Testis (tissue), 3 donors: Measurements from ENCODE around the gene OPHN1. TPM values are rescaled to one million over a fixed set of nuclear protein-coding genes. Genes with fewer than 3 reads are reported as not detected.

Experiments used
- DNase-seq: peaks from one replicate; pipeline ENCODE4 v3.0.0-alpha.2; 2019
- H3K27ac ChIP-seq, 2 donors: fragments of 200-600 bp; sonication (generic); one replicate each; pipeline ENCODE4 v1.5.1; 2019
- H3K27me3 ChIP-seq: fragments of 200-600 bp; sonication (generic); one replicate; pipeline ENCODE4 v1.5.1; 2019
- H3K36me3 ChIP-seq: fragments of 200-600 bp; sonication (generic); one replicate; pipeline ENCODE4 v1.5.1; 2017; ENCODE audit warnings: low read depth; ENCODE audit errors: missing control alignments
- H3K4me1 ChIP-seq: fragments of 200-600 bp; sonication (generic); one replicate; pipeline ENCODE4 v1.5.1; 2019
- H3K4me3 ChIP-seq, 2 donors: fragments of 200-600 bp; sonication (generic); one replicate each; pipeline ENCODE4 v1.5.1; 2017 to 2019
- H3K9me3 ChIP-seq: fragments of 200-600 bp; sonication (generic); one replicate; pipeline ENCODE4 v1.5.1; 2017
- CTCF ChIP-seq, 3 experiments: fragments of 450-650 bp in 2 of 3; fragments of 200-600 bp in 1 of 3; sonication (generic) in 1 of 3; IDR thresholded peaks; one replicate each; pipeline ENCODE4 v1.5.1; 2016 to 2019; ENCODE audit warnings: antibody characterized with exemption in 3 of 3, mild to moderate bottlenecking in 2 of 3, moderate library complexity in 1 of 3
- POLR2A ChIP-seq: fragments of 450-650 bp; IDR thresholded peaks from one replicate; pipeline ENCODE4 v1.6.1; 2017; ENCODE audit warnings: antibody characterized with exemption, mild to moderate bottlenecking, moderate library complexity
- WGBS, 2 donors: methylation state at CpG; one replicate each; pipeline ENCODE4 v1.1.5; 2018; 5-methylcytosine and 5-hydroxymethylcytosine counted together
- intact Hi-C: fragments of 100-400 bp; cut with DNase I; formaldehyde crosslinking; loops from one replicate; pipeline ENCODE4 v1.15.1; 2023; ENCODE audit warnings: low total_unique reads
- polyA plus RNA-seq: library from polyadenylated mRNA; stranded (reverse); fragments of 350-450 nt; fragmentation: Illumina TruSeq; extraction: RNeasy Lipid Tissue Mini Kit (QIAGEN cat#74804); gene quantifications from one replicate; pipeline ENCODE4 v1.2.3, GENCODE V29; 2014; ENCODE audit warnings: low read depth, low replicate concordance; ENCODE audit not compliant: insufficient read depth
- total RNA-seq, 2 donors: library from RNA; depleted of rRNA; stranded (reverse); fragments of >200 nt; gene quantifications; one replicate each; pipeline ENCODE4 v1.2.3, GENCODE V29; 2016

OPHN1 gene
- total and polyA plus RNA-seq, 3 donors from 2014 or later = 2.3 to 5.7 (median 5.5) TPM

GRCh38 chrX:68439341-68439740 is 6.0 kb upstream of the OPHN1 start:
- Histone ChIP-seq H3K4me3 (no peak overlapping the region), H3K4me1 (no peaks in the 10 kb centered on the region), H3K27me3 (no peaks in the 10 kb centered on the region), H3K36me3 (no peaks in the 10 kb centered on the region), H3K27ac (no peak overlapping the region), H3K9me3 (no peaks in the 10 kb centered on the region)
- TF ChIP-seq CTCF (IDR thresholded peaks at IDR 0.05) = no peak
- TF ChIP-seq POLR2A = no peak
- DNase-seq = no peak
- intact Hi-C loops = no loop called here
- 83 to 90% methylated on average over 1 to 4 of the region's 4 CpGs for WGBS, 2 donors

GRCh38 chrX:68438575-68438974 is 5.3 kb upstream of the OPHN1 start:
- Histone ChIP-seq H3K9me3 (no peaks in the 10 kb centered on the region), H3K4me1 (no peaks in the 10 kb centered on the region), H3K4me3 (no peak overlapping the region), H3K27ac (no peak overlapping the region), H3K36me3 (no peaks in the 10 kb centered on the region), H3K27me3 (no peaks in the 10 kb centered on the region)
- TF ChIP-seq CTCF (IDR thresholded peaks at IDR 0.05) = no peak
- TF ChIP-seq POLR2A = no peak
- intact Hi-C loops = no loop called here
- DNase-seq = no peak
- WGBS, 2 donors = 83 to 88% methylated on average over 4 of the region's 4 CpGs

- no peak for DNase-seq
- TF ChIP-seq CTCF (IDR thresholded peaks at IDR 0.05) (no peak), POLR2A (no peak)
- intact Hi-C loops = no loop called here
- 0% methylated on average over 12 to 13 of the region's 13 CpGs for WGBS, 2 donors
- H3K4me3 ChIP-seq = peak overlapping the region; percentile 55 to 67
- H3K9me3 ChIP-seq = no peaks in the 10 kb centered on the region
- H3K27ac ChIP-seq = peak overlapping the region; percentile 55 to 68
- H3K27me3 ChIP-seq = no peaks in the 10 kb centered on the region
- H3K36me3 ChIP-seq = no peaks in the 10 kb centered on the region
- H3K4me1 ChIP-seq = no peaks in the 10 kb centered on the region
Measured at GRCh38 chrX:68433981-68434299, 645 bp upstream of the OPHN1 start.

- intact Hi-C loops = no loop called here
- TF ChIP-seq CTCF (IDR thresholded peaks at IDR 0.05) (no peak), POLR2A (no peak)
Measured at GRCh38 chrX:68432648-68433047, 647 bp downstream of the OPHN1 start.

GRCh38 chrX:68431836-68432235 is 1.5 kb downstream of the OPHN1 start:
- no peaks in the 10 kb centered on the region for H3K27me3 ChIP-seq
- no peaks in the 10 kb centered on the region for H3K4me1 ChIP-seq
- H3K27ac ChIP-seq = no peak overlapping the region
- H3K4me3 ChIP-seq = no peak overlapping the region
- H3K9me3 ChIP-seq = no peaks in the 10 kb centered on the region
- TF ChIP-seq CTCF (IDR thresholded peaks at IDR 0.05) (no peak), POLR2A (no peak)
- WGBS, 2 donors = 23 to 65% methylated on average over 1 to 2 of the region's 2 CpGs
- DNase-seq = no peak
- no peaks in the 10 kb centered on the region for H3K36me3 ChIP-seq
- intact Hi-C loops = no loop called here

More at GRCh38 chrX:68432648-68433047, 647 bp downstream of the OPHN1 start:
- Histone ChIP-seq H3K9me3 (no peaks in the 10 kb centered on the region), H3K4me1 (no peaks in the 10 kb centered on the region), H3K27ac (peak overlapping the region in 1 of 2 donors; percentile 68), H3K27me3 (no peaks in the 10 kb centered on the region), H3K36me3 (no peaks in the 10 kb centered on the region), H3K4me3 (peak overlapping the region; percentile 55 to 67)
- 0% methylated on average over 12 of the region's 12 CpGs; no CpG with 5 or more reads in 1 of the 2 donors for WGBS, 2 donors
- no peak for DNase-seq
